VCaP (cell line): Measurements from ENCODE around the gene DYNLT2B.
"Not testable (repeated sequence)": the region's sequence is repeated elsewhere in the genome, so short reads cannot be mapped to it uniquely, and the experiment has no call there.

Experiments
- H3K27ac ChIP-seq: fragments of 450-650 bp; 2 replicates; pipeline ENCODE4 v1.5.1; 2017
- TF ChIP-seq, protein P1 (sequence below): fragments of 450-650 bp; conservative IDR thresholded peaks from 2 replicates; pipeline ENCODE4 v1.5.1; 2017; ENCODE audit warnings: mild to moderate bottlenecking, moderate library complexity

DYNLT2B gene

GRCh38 chr3:196317687-196318467 lies at the start of gene DYNLT2B:
TSS of gene DYNLT2B (minus strand) at chr3:196318240. CDS start at chr3:196318152, 88 bp downstream.
- peak within 1 kb of the TSS; percentile 88 for H3K27ac ChIP-seq
- TF ChIP-seq, protein P1, sequence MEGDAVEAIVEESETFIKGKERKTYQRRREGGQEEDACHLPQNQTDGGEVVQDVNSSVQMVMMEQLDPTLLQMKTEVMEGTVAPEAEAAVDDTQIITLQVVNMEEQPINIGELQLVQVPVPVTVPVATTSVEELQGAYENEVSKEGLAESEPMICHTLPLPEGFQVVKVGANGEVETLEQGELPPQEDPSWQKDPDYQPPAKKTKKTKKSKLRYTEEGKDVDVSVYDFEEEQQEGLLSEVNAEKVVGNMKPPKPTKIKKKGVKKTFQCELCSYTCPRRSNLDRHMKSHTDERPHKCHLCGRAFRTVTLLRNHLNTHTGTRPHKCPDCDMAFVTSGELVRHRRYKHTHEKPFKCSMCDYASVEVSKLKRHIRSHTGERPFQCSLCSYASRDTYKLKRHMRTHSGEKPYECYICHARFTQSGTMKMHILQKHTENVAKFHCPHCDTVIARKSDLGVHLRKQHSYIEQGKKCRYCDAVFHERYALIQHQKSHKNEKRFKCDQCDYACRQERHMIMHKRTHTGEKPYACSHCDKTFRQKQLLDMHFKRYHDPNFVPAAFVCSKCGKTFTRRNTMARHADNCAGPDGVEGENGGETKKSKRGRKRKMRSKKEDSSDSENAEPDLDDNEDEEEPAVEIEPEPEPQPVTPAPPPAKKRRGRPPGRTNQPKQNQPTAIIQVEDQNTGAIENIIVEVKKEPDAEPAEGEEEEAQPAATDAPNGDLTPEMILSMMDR: no peak

- TF ChIP-seq, protein P1: no peak
- H3K27ac ChIP-seq: no peak overlapping the region
These were observed 47.7 kb upstream of the DYNLT2B start for GRCh38 chr3:196365736-196366135.

DNA sequence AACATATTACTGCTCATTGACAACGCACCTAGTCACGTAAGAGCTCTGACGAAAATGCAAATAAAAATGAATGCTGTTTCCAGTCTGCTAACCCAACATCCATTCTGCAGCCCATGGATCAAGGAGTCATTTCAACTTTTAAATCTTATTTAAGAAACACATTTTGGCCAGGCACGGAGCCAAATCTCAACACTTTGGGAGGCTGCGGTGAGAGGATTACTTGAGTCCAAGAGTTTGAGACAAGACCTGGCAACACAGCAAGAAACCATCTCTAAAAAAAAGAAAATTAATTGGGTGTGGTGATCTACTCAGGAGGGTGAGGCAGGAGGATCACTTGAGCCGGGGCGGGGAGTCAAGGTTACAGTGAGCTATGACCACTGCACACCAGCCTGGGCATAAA lies 42.5 kb upstream of the DYNLT2B start:
- TF ChIP-seq, protein P1: no peak
- H3K27ac ChIP-seq: no peak overlapping the region

GRCh38 chr3:196358540-196358939 lies 40.5 kb upstream of the DYNLT2B start:
- not testable (repeated sequence) for H3K27ac ChIP-seq

DNA sequence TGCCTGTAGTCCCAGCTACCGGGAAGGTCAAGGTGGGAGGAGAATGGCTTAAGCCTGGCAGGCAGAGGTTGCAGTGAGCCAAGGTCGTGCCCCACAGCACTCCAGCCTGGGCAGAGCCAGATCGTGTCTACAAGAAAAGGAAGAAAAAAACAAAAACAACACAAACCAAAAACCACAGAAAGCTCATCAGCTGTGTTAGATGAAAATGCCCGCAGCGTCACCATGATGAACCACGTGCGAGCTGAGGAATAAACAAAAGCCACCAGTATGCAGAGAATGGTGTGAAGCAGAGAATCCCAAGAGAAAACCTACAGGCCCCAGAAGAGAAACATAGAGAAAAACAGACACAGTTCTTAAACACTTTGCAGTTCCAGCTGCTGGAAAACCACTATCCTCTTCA lies 39.9 kb upstream of the DYNLT2B start:
- TF ChIP-seq, protein P1: no peak
- H3K27ac ChIP-seq: no peak overlapping the region

DNA sequence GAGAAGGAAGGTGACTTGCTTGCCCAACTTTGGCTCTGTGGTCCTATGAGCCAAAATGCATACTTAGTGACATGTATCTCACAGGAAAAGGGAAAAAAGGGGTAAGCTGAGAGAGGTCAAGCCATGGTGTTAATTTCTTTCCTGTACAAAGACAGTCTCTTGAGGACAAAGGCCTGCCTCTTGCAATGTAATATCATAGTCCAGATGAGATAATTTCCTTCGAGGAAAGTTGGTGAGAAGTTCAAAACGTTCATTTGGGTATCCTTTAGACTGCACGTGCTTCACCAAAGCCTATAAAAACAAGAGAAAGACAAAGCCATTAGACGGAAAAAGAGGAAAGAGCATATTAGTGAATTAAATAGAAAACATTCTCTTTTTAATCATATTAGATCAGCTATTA lies 38.5 kb upstream of the DYNLT2B start:
- no peak overlapping the region for H3K27ac ChIP-seq
- TF ChIP-seq, protein P1: no peak

GRCh38 chr3:196355668-196356067 lies 37.6 kb upstream of the DYNLT2B start:
- TF ChIP-seq, protein P1: no peak

DNA sequence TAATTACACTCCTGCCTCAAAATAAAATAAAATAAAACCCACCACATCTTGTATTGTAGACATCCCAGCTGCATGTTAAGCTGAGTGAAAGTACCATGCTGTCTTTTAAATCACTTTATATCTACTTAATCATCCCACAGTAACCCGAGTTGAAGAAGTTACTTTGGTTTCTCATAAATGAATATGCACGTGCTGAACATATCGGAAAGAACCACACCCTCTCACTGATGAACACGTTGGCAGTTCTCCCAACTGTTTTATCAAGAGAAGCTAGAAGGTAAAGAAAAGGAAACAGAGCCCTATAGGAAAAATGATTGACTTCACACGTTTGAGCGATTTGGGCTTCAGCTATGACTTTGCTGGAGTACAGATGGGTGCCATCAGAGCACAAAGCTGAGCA lies 36.1 kb upstream of the DYNLT2B start:
- TF ChIP-seq, protein P1: no peak

More at GRCh38 chr3:196355668-196356067, 37.6 kb upstream of the DYNLT2B start:
- H3K27ac ChIP-seq: no peak overlapping the region

More for the DNA sequence above, 36.1 kb upstream of the DYNLT2B start:
- H3K27ac ChIP-seq: no peak overlapping the region
